HG02981 (cell line): Measurements from ENCODE around the gene SMCHD1.
"Not testable (repeated sequence)": the region's sequence is repeated elsewhere in the genome, so short reads cannot be mapped to it uniquely, and the experiment has no call there.

ENCODE experiments used
- ATAC-seq: cut with Tn5 transposase; IDR thresholded peaks from one replicate; pipeline ENCODE4 v1.9.1; 2021; ENCODE audit warnings: mild to moderate bottlenecking, moderate library complexity; ENCODE audit not compliant: unreplicated experiment

SMCHD1 gene

GRCh38 chr18:2850816-2851215 lies 195.3 kb downstream of the SMCHD1 start:
- no peak for ATAC-seq

GRCh38 chr18:2851771-2852170 lies 196.2 kb downstream of the SMCHD1 start:
- ATAC-seq: no peak

GRCh38 chr18:2852460-2852859 lies 196.9 kb downstream of the SMCHD1 start:
- not testable (repeated sequence) for ATAC-seq

- ATAC-seq: no peak
These were observed 197.8 kb downstream of the SMCHD1 start for GRCh38 chr18:2853173-2853925.

GRCh38 chr18:2853926-2854664 lies 198.6 kb downstream of the SMCHD1 start:
- ATAC-seq: no peak
